Esophagus mucosa (tissue), 1 donor: ENCODE data around the gene OR52E2. TPM values are rescaled to one million over a fixed set of nuclear protein-coding genes. Genes with fewer than 3 reads are reported as not detected.
"Not testable (repeated sequence)": the region's sequence is repeated elsewhere in the genome, so short reads cannot be mapped to it uniquely, and the experiment has no call there.

Source experiments
- ATAC-seq: fragments of 200-7000 bp; cut with Tn5 transposase; one replicate; pipeline ENCODE4 v1.9.1; 2020
- total RNA-seq: library from RNA; stranded (reverse); gene quantifications from one replicate; pipeline ENCODE4 v1.2.4, GENCODE V29; 2023
- donor health status: DM: yes; HTN: yes; CAD: no.

Gene OR52E2
- not detected for total RNA-seq

GRCh38 chr11:5059391-5059790, at the start of gene OR52E2:
OR52E2 (minus strand) TSS chr11:5059627; CDS start chr11:5059627, 0 bp downstream.
- ATAC-seq, result no peak

- ATAC-seq, result no peak
Measured at GRCh38 chr11:5107285-5107684, 47.9 kb upstream of the OR52E2 start.

GRCh38 chr11:5103066-5103465, 43.6 kb upstream of the OR52E2 start:
- no peak for ATAC-seq

GRCh38 chr11:5102246-5102645, 42.8 kb upstream of the OR52E2 start:
- ATAC-seq, result no peak

- ATAC-seq, result no peak
Measured at GRCh38 chr11:5096011-5096410, 36.6 kb upstream of the OR52E2 start.

- ATAC-seq, result no peak
Measured at GRCh38 chr11:5092821-5093585, 33.6 kb upstream of the OR52E2 start.

GRCh38 chr11:5090668-5091067, 31.2 kb upstream of the OR52E2 start:
- ATAC-seq, result no peak

GRCh38 chr11:5088556-5088955, 29.1 kb upstream of the OR52E2 start:
- ATAC-seq, result no peak

- no peak for ATAC-seq
Measured at GRCh38 chr11:5083602-5084001, 24.2 kb upstream of the OR52E2 start.

- ATAC-seq, result no peak
Measured at GRCh38 chr11:5081405-5081804, 22.0 kb upstream of the OR52E2 start.

GRCh38 chr11:5071799-5072198, 12.4 kb upstream of the OR52E2 start:
- ATAC-seq, result no peak

GRCh38 chr11:5069272-5069671, 9.8 kb upstream of the OR52E2 start, which contains the start of gene OR52E1:
OR52E1 (plus strand) TSS chr11:5069572.
- ATAC-seq, result no peak

GRCh38 chr11:5065027-5065426, 5.6 kb upstream of the OR52E2 start:
- ATAC-seq, result no peak

GRCh38 chr11:5058679-5059078, 748 bp downstream of the OR52E2 start:
- ATAC-seq, result not testable (repeated sequence)

- no peak for ATAC-seq
Measured at GRCh38 chr11:5046754-5047330, 12.6 kb downstream of the OR52E2 start.

- ATAC-seq, result no peak
Measured at GRCh38 chr11:5046226-5046625, 13.2 kb downstream of the OR52E2 start, which contains the start of gene OR52J3. OR52J3 (plus strand) TSS chr11:5046526; CDS start chr11:5046526, 0 bp downstream.

- no peak for ATAC-seq
Measured at GRCh38 chr11:5043380-5043779, 16.0 kb downstream of the OR52E2 start.

GRCh38 chr11:5042091-5042490, 17.3 kb downstream of the OR52E2 start:
- ATAC-seq, result no peak

GRCh38 chr11:5040876-5041275, 18.6 kb downstream of the OR52E2 start:
- ATAC-seq, result no peak

- ATAC-seq, result no peak
Measured at GRCh38 chr11:5038341-5038740, 21.1 kb downstream of the OR52E2 start.

GRCh38 chr11:5037926-5038325, 21.5 kb downstream of the OR52E2 start:
- ATAC-seq, result no peak

- ATAC-seq, result no peak
Measured at GRCh38 chr11:5036669-5037068, 22.8 kb downstream of the OR52E2 start.

- ATAC-seq, result no peak
Measured at GRCh38 chr11:5021996-5022395, 37.4 kb downstream of the OR52E2 start.

GRCh38 chr11:5013012-5013411, 46.4 kb downstream of the OR52E2 start:
- ATAC-seq, result no peak
